Measurements from ENCODE around the gene GLRA1.
"Not testable (repeated sequence)": the region's sequence is repeated elsewhere in the genome, so short reads cannot be mapped to it uniquely, and the experiment has no call there.

The GLRA1 gene

GRCh38 chr5:151793358-151793757, 131.3 kb downstream of the GLRA1 start:
- Histone ChIP-seq H3K36me3 (ENCODE audit: control insufficient read depth in 1 of 2, insufficient read depth in 2 of 2, low read length in 2 of 2) (peaks cover 58 to 73% of the 10 kb centered on the region in 2 donors), H3K4me3 (ENCODE audit: low read depth in 1 of 2, low read length in 2 of 2) (no peak overlapping the region), H3K27me3 (ENCODE audit: low read depth, low read length) (no peaks in the 10 kb centered on the region), H3K27ac (ENCODE audit: low read length) (no peak overlapping the region), H3K4me1 (ENCODE audit: control insufficient read depth in 1 of 2, insufficient read depth in 2 of 2, low read length in 2 of 2) (peaks cover 0 to 2% of the 10 kb centered on the region in 2 donors), H3K9me3 (ENCODE audit: control insufficient read depth in 1 of 2, low read length in 2 of 2) (no peaks in the 10 kb centered on the region)

- no peaks in the 10 kb centered on the region for H3K27me3 ChIP-seq (ENCODE audit: low read depth, low read length)
- H3K36me3 ChIP-seq (ENCODE audit: control insufficient read depth in 1 of 2, insufficient read depth in 2 of 2, low read length in 2 of 2): peaks cover 28 to 35% of the 10 kb centered on the region in 2 donors
- H3K4me3 ChIP-seq (ENCODE audit: low read depth in 1 of 2, low read length in 2 of 2): no peak overlapping the region
- peaks cover 4 to 17% of the 10 kb centered on the region in 2 donors for H3K4me1 ChIP-seq (ENCODE audit: control insufficient read depth in 1 of 2, insufficient read depth in 2 of 2, low read length in 2 of 2)
- no peaks in the 10 kb centered on the region for H3K9me3 ChIP-seq (ENCODE audit: control insufficient read depth in 1 of 2, low read length in 2 of 2)
- no peak overlapping the region for H3K27ac ChIP-seq (ENCODE audit: low read length)
These were observed 136.8 kb downstream of the GLRA1 start for GRCh38 chr5:151787817-151788216.

- Histone ChIP-seq H3K4me3 (ENCODE audit: low read depth in 1 of 2, low read length in 2 of 2) (no peak overlapping the region), H3K9me3 (ENCODE audit: control insufficient read depth in 1 of 2, low read length in 2 of 2) (no peaks in the 10 kb centered on the region), H3K27ac (ENCODE audit: low read length) (no peak overlapping the region), H3K36me3 (ENCODE audit: control insufficient read depth in 1 of 2, insufficient read depth in 2 of 2, low read length in 2 of 2) (peaks cover 19 to 23% of the 10 kb centered on the region in 2 donors), H3K4me1 (ENCODE audit: control insufficient read depth in 1 of 2, insufficient read depth in 2 of 2, low read length in 2 of 2) (peaks cover 4 to 30% of the 10 kb centered on the region in 2 donors), H3K27me3 (ENCODE audit: low read depth, low read length) (no peaks in the 10 kb centered on the region)
These were observed 138.2 kb downstream of the GLRA1 start for GRCh38 chr5:151786468-151786867.

- Histone ChIP-seq H3K4me3 (ENCODE audit: low read depth in 1 of 2, low read length in 2 of 2) (no peak overlapping the region), H3K36me3 (ENCODE audit: control insufficient read depth in 1 of 2, insufficient read depth in 2 of 2, low read length in 2 of 2) (peaks cover 4 to 7% of the 10 kb centered on the region in 2 donors), H3K4me1 (ENCODE audit: control insufficient read depth in 1 of 2, insufficient read depth in 2 of 2, low read length in 2 of 2) (peaks cover 10 to 41% of the 10 kb centered on the region in 2 donors), H3K9me3 (ENCODE audit: control insufficient read depth in 1 of 2, low read length in 2 of 2) (no peaks in the 10 kb centered on the region), H3K27ac (ENCODE audit: low read length) (no peak overlapping the region), H3K27me3 (ENCODE audit: low read depth, low read length) (no peaks in the 10 kb centered on the region)
These were observed 140.5 kb downstream of the GLRA1 start for GRCh38 chr5:151784141-151784540.

DNA sequence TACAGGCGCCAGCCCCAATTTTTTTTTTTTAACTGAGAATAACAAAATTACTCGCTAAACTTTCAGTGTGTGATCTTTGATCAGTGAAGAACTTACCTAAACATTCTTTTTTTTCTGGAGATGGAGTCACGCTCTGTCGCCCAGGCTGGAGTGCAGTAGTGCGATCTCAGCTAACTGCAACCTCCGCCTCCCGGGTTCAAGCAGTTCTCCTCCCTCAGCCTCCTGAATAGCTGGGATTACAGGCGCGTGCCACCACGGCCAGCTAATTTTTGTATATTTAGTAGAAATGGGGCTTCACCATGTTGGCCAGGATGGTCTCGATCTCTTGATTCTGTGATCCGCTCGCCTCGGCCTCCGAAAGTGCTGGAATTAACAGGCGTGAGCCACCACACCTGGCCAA, 141.0 kb downstream of the GLRA1 start:
- H3K27me3 ChIP-seq (ENCODE audit: low read depth, low read length); H3K27ac ChIP-seq (ENCODE audit: low read length); H3K36me3 ChIP-seq (ENCODE audit: control insufficient read depth in 1 of 2, insufficient read depth in 2 of 2, low read length in 2 of 2); H3K4me3 ChIP-seq (ENCODE audit: low read depth in 1 of 2, low read length in 2 of 2); H3K9me3 ChIP-seq (ENCODE audit: control insufficient read depth in 1 of 2, low read length in 2 of 2): not testable (repeated sequence)
- H3K4me1 ChIP-seq (ENCODE audit: control insufficient read depth in 1 of 2, insufficient read depth in 2 of 2, low read length in 2 of 2): peaks cover 10 to 42% of the 10 kb centered on the region in 2 donors

DNA sequence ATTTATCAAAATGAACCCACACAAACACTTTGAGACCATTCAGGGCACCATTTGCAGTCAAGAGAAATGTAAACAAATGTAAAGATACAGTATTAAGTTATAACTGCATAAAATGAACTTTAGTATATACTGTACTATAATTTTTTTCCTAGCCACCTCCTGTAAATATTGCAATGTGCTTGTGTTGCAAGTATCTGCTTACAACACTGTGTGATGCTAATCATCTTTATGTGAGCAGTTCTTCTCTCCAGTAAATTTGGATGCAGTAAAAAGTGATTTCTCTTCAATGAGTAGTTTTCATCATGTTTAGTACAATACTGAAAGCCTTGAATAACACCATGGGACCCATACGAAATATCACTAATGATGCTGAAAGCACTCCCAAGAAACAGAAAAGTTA, 143.4 kb downstream of the GLRA1 start:
- Histone ChIP-seq H3K4me1 (ENCODE audit: control insufficient read depth in 1 of 2, insufficient read depth in 2 of 2, low read length in 2 of 2) (peaks cover 10 to 55% of the 10 kb centered on the region in 2 donors), H3K36me3 (ENCODE audit: control insufficient read depth in 1 of 2, insufficient read depth in 2 of 2, low read length in 2 of 2) (no peaks in the 10 kb centered on the region), H3K4me3 (ENCODE audit: low read depth in 1 of 2, low read length in 2 of 2) (no peak overlapping the region), H3K27me3 (ENCODE audit: low read depth, low read length) (no peaks in the 10 kb centered on the region), H3K27ac (ENCODE audit: low read length) (no peak overlapping the region), H3K9me3 (ENCODE audit: control insufficient read depth in 1 of 2, low read length in 2 of 2) (no peaks in the 10 kb centered on the region)

DNA sequence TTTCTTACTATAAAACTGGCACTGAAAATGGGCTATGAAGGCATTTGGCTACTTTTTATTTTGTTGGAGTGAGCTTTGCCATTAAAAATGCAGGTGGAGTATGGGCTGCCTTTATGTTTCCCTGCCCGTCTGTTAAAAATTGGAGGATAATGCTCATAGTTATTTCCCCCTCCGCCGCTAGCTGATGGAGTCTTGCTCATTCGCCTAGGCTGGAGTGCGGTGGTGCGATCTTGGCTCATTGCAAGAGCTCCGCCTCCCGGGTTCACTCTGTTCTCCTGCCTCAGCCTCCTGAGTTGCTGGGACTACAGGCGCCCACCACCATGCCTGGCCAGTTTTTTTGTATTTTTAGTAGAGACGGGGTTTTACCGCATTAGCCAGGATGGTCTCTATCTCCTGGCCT, 144.3 kb downstream of the GLRA1 start:
- H3K4me3 ChIP-seq (ENCODE audit: low read depth in 1 of 2, low read length in 2 of 2): no peak overlapping the region
- peaks cover 15 to 61% of the 10 kb centered on the region in 2 donors for H3K4me1 ChIP-seq (ENCODE audit: control insufficient read depth in 1 of 2, insufficient read depth in 2 of 2, low read length in 2 of 2)
- no peaks in the 10 kb centered on the region for H3K9me3 ChIP-seq (ENCODE audit: control insufficient read depth in 1 of 2, low read length in 2 of 2)
- H3K36me3 ChIP-seq (ENCODE audit: control insufficient read depth in 1 of 2, insufficient read depth in 2 of 2, low read length in 2 of 2): no peaks in the 10 kb centered on the region
- H3K27ac ChIP-seq (ENCODE audit: low read length): no peak overlapping the region
- H3K27me3 ChIP-seq (ENCODE audit: low read depth, low read length): no peaks in the 10 kb centered on the region

DNA sequence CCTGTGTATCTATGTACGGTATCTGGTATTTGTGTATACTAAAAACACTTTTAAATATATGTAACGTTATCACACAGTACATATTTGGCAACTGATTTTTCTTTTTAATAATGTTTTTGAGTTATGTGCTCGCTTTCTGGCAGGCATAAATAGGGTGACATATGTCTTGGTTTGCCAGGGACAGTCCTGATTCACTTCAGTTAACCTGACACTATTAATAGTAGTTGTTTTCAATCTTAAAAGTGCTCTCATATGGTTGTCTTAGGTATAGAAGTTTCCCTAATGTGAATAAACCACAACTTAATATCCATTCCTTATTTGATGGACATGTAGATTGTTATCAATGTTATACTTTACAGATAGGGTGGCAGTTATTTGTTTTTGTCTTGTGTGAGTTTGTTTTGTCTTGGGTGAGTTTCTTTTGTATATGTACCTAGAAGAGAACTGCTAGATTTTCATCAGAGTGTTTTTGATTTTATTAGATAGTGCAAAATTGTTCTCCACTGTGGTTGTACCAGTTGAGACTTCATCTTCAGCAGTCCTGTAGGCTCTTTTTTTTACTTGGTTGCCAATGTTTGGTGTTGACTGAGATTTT, 145.0 kb downstream of the GLRA1 start:
- no peaks in the 10 kb centered on the region for H3K36me3 ChIP-seq (ENCODE audit: control insufficient read depth in 1 of 2, insufficient read depth in 2 of 2, low read length in 2 of 2)
- H3K4me1 ChIP-seq (ENCODE audit: control insufficient read depth in 1 of 2, insufficient read depth in 2 of 2, low read length in 2 of 2): peaks cover 22 to 63% of the 10 kb centered on the region in 2 donors
- H3K9me3 ChIP-seq (ENCODE audit: control insufficient read depth in 1 of 2, low read length in 2 of 2): no peaks in the 10 kb centered on the region

DNA sequence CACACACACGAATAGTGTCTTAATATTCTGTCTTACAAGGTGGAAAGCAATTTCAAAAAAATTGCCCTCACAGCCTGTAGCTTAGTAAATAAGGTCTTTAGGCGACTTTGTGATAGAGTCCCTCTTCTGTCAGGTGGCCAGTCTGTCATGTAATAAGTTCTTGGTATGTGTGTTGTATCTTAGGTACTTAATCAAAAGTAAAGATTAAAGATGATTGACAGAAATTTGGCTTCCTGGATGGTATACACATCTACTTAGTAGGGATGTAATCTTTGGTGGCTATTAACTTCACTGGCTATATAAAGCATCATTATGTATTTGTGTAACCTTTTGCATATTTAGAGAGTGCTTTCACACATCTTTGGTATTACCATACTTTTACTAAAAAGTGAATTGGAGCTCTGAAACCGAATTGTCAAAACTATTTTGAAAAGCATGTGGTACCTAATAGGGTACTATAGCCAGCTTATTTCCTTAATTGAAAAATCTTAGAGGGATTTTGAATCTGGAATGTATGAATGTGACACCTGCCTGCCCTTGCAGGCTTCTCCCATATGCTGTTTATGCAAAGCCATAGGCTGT, 149.5 kb downstream of the GLRA1 start:
- Histone ChIP-seq H3K4me1 (ENCODE audit: control insufficient read depth in 1 of 2, insufficient read depth in 2 of 2, low read length in 2 of 2) (peaks cover 32 to 51% of the 10 kb centered on the region in 2 donors), H3K4me3 (ENCODE audit: low read depth in 1 of 2, low read length in 2 of 2) (peak overlapping the region in 1 of 2 donors; percentile 93), H3K9me3 (ENCODE audit: control insufficient read depth in 1 of 2, low read length in 2 of 2) (no peaks in the 10 kb centered on the region)

More for the DNA sequence above, 145.0 kb downstream of the GLRA1 start:
- Histone ChIP-seq H3K27me3 (ENCODE audit: low read depth, low read length) (no peaks in the 10 kb centered on the region), H3K4me3 (ENCODE audit: low read depth in 1 of 2, low read length in 2 of 2) (no peak overlapping the region), H3K27ac (ENCODE audit: low read length) (no peak overlapping the region)

DNA sequence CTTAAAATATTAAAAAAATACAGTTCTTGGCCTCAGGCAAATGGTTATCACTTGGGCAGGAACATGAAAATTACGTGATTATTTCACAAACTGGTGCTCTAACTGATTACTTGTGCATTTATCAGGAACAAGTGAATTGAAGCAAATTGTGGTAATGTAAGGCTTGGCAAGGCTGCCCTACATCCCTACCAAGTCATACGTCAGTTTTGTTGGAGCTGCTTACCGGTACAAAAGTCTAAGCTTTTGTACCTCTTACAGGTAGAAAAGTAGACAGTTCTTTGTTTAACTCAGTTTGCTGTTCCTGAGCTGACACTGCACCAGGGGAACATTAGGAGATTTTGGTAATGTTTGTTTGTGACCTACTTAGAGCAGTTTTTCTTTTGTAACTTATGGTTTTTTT, 150.7 kb downstream of the GLRA1 start:
- Histone ChIP-seq H3K4me1 (ENCODE audit: control insufficient read depth in 1 of 2, insufficient read depth in 2 of 2, low read length in 2 of 2) (peaks cover 27 to 43% of the 10 kb centered on the region in 2 donors), H3K36me3 (ENCODE audit: control insufficient read depth in 1 of 2, insufficient read depth in 2 of 2, low read length in 2 of 2) (peaks cover 0 to 4% of the 10 kb centered on the region in 2 donors), H3K27me3 (ENCODE audit: low read depth, low read length) (no peaks in the 10 kb centered on the region), H3K27ac (ENCODE audit: low read length) (peak overlapping the region; percentile 53), H3K4me3 (ENCODE audit: low read depth in 1 of 2, low read length in 2 of 2) (peak overlapping the region; percentile 93 to 96), H3K9me3 (ENCODE audit: control insufficient read depth in 1 of 2, low read length in 2 of 2) (no peaks in the 10 kb centered on the region)

More for the DNA sequence above, 149.5 kb downstream of the GLRA1 start:
- no peak overlapping the region for H3K27ac ChIP-seq (ENCODE audit: low read length)
- H3K27me3 ChIP-seq (ENCODE audit: low read depth, low read length): no peaks in the 10 kb centered on the region
- peaks cover 0 to 4% of the 10 kb centered on the region in 2 donors for H3K36me3 ChIP-seq (ENCODE audit: control insufficient read depth in 1 of 2, insufficient read depth in 2 of 2, low read length in 2 of 2)

DNA sequence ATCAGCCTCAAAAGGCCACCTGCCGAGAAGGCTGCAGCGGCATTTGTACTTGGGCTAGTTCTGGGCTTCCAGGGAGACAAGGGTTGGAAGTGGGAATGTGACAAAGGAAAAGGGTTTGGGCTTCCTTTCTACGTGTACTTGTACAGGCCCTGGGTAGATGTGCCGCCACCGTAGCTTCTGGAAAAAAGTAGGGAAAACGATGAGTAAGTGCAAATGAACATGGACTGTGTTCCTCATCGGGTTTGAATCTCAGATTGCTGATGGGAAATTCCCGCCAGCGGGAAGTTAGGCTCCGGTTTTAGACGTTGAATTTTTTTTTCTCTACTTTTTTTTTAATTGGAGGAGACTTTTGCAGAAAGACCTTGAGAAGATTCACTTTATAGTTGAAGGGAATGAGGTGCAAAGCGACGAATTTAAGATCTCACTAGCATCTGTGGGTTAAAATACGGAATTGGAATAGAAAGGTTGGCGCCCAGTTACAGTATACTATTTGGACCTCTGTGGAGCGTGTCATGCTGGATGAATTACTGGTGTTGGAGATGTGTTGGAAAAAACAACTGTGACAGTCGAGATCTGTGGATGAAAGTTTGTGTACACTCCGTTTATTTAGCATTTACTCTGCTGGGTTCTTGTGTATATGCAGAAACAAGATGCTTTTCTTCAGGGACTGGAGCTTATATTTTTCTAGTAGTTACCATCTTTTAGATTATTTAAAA, 151.6 kb downstream of the GLRA1 start:
- peaks cover 27 to 43% of the 10 kb centered on the region in 2 donors for H3K4me1 ChIP-seq (ENCODE audit: control insufficient read depth in 1 of 2, insufficient read depth in 2 of 2, low read length in 2 of 2)
- H3K36me3 ChIP-seq (ENCODE audit: control insufficient read depth in 1 of 2, insufficient read depth in 2 of 2, low read length in 2 of 2): peaks cover 0 to 4% of the 10 kb centered on the region in 2 donors
- peak overlapping the region; percentile 89 for H3K27ac ChIP-seq (ENCODE audit: low read length)
- H3K9me3 ChIP-seq (ENCODE audit: control insufficient read depth in 1 of 2, low read length in 2 of 2): no peaks in the 10 kb centered on the region
- H3K27me3 ChIP-seq (ENCODE audit: low read depth, low read length): no peaks in the 10 kb centered on the region
- peak overlapping the region; percentile 93 to 96 for H3K4me3 ChIP-seq (ENCODE audit: low read depth in 1 of 2, low read length in 2 of 2)
